Nephron progenitor cell (in vitro differentiated cells): Measurements from ENCODE around the gene CRELD1.
"Not testable (repeated sequence)": the region's sequence is repeated elsewhere in the genome, so short reads cannot be mapped to it uniquely, and the experiment has no call there.

Experiments
- DNase-seq: peaks from one replicate; pipeline ENCODE4 v3.0.0; 2021
- H3K27ac Mint-ChIP-seq: 2 replicates; pipeline ENCODE4 v1.8.0; 2021; ENCODE audit warnings: mild to moderate bottlenecking, moderate library complexity, mixed read lengths
- H3K27me3 Mint-ChIP-seq: 2 replicates; pipeline ENCODE4 v1.8.0; 2021; ENCODE audit warnings: mild to moderate bottlenecking, low read depth, mixed read lengths; ENCODE audit not compliant: poor library complexity
- H3K36me3 Mint-ChIP-seq: 2 replicates; pipeline ENCODE4 v1.8.0; 2021; ENCODE audit warnings: low read depth, mixed read lengths
- H3K4me1 Mint-ChIP-seq: 2 replicates; pipeline ENCODE4 v1.8.0; 2021; ENCODE audit warnings: mixed read lengths
- H3K4me3 Mint-ChIP-seq: 2 replicates; pipeline ENCODE4 v1.8.0; 2021; ENCODE audit warnings: mild to moderate bottlenecking, moderate library complexity, mixed read lengths
- H3K9me3 Mint-ChIP-seq: 2 replicates; pipeline ENCODE4 v1.8.0; 2021; ENCODE audit warnings: mild to moderate bottlenecking, moderate library complexity, mixed read lengths
- CTCF ChIP-seq: fragments of 200-600 bp; sonication (generic); IDR thresholded peaks from 2 replicates; pipeline ENCODE4 v1.5.0; 2021; ENCODE audit warnings: antibody characterized with exemption

The CRELD1 gene

GRCh38 chr3:9937486-9938238 is 4.0 kb downstream of the CRELD1 start:
- Mint-ChIP-seq H3K27ac (no peak overlapping the region), H3K4me1 (peaks cover 21% of the 10 kb centered on the region), H3K4me3 (no peak overlapping the region), H3K36me3 (peaks cover 30% of the 10 kb centered on the region), H3K27me3 (peaks cover 7% of the 10 kb centered on the region), H3K9me3 (no peaks in the 10 kb centered on the region)
- no peak for DNase-seq
- TF ChIP-seq CTCF, result no peak

- Mint-ChIP-seq H3K36me3 (peaks cover 30% of the 10 kb centered on the region), H3K27ac (no peak overlapping the region), H3K9me3 (no peaks in the 10 kb centered on the region), H3K27me3 (peaks cover 7% of the 10 kb centered on the region), H3K4me1 (peaks cover 18% of the 10 kb centered on the region), H3K4me3 (no peak overlapping the region)
- TF ChIP-seq CTCF, result no peak
- DNase-seq, result no peak
Measured at GRCh38 chr3:9938966-9939365, 5.3 kb downstream of the CRELD1 start.

- not testable (repeated sequence) for H3K4me1 Mint-ChIP-seq, H3K4me3 Mint-ChIP-seq, DNase-seq, H3K27me3 Mint-ChIP-seq, H3K27ac Mint-ChIP-seq, H3K9me3 Mint-ChIP-seq
- H3K36me3 Mint-ChIP-seq, result peaks cover 30% of the 10 kb centered on the region
Measured at GRCh38 chr3:9939906-9940305, 6.3 kb downstream of the CRELD1 start.

GRCh38 chr3:9940746-9941145 is 7.1 kb downstream of the CRELD1 start:
- Mint-ChIP-seq H3K36me3 (peaks cover 30% of the 10 kb centered on the region), H3K27ac (no peak overlapping the region), H3K4me1 (peaks cover under 1% of the 10 kb centered on the region), H3K9me3 (no peaks in the 10 kb centered on the region), H3K27me3 (peaks cover 2% of the 10 kb centered on the region), H3K4me3 (no peak overlapping the region)
- no peak for DNase-seq
- TF ChIP-seq CTCF, result no peak

GRCh38 chr3:9942164-9942563 is 8.5 kb downstream of the CRELD1 start:
- Mint-ChIP-seq H3K4me1 (peaks cover 5% of the 10 kb centered on the region), H3K27ac (peak overlapping the region; percentile 45), H3K36me3 (peaks cover 26% of the 10 kb centered on the region), H3K9me3 (no peaks in the 10 kb centered on the region), H3K4me3 (no peak overlapping the region), H3K27me3 (peaks cover 5% of the 10 kb centered on the region)
- DNase-seq, result no peak
- no peak for TF ChIP-seq CTCF

GRCh38 chr3:9942934-9943690 is 9.5 kb downstream of the CRELD1 start:
- Mint-ChIP-seq H3K36me3 (peaks cover 23% of the 10 kb centered on the region), H3K9me3 (no peaks in the 10 kb centered on the region), H3K27me3 (peaks cover 5% of the 10 kb centered on the region), H3K27ac (no peak overlapping the region), H3K4me3 (no peak overlapping the region), H3K4me1 (peaks cover 5% of the 10 kb centered on the region)
- no peak for DNase-seq
- TF ChIP-seq CTCF, result no peak
